SK-N-SH treated with all-trans-retinoic acid at 6 μM for 48 hours (cell line): ENCODE measurements around the gene ARPC1A.

ENCODE experiments used
- ATAC-seq: fragments of 200-7000 bp; cut with Tn5 transposase; 3 replicates; pipeline ENCODE4 v1.9.1; 2020; ENCODE audit warnings: mild to moderate bottlenecking, moderate library complexity
- ESRRG ChIP-seq: fragments of 250-450 bp; sonication (Bioruptor Pico); IDR thresholded peaks from 2 replicates; pipeline ENCODE4 v1.6.1; 2021; ENCODE audit warnings: mild to moderate bottlenecking
- GLIS3 ChIP-seq: fragments of 250-450 bp; sonication (Bioruptor Pico); IDR thresholded peaks from 2 replicates; pipeline ENCODE4 v1.5.0; 2020; ENCODE audit warnings: mild to moderate bottlenecking, moderate library complexity
- ISL1 ChIP-seq: fragments of 250-450 bp; sonication (Bioruptor Pico); IDR thresholded peaks from 2 replicates; pipeline ENCODE4 v2.1.2; 2022; ENCODE audit warnings: mild to moderate bottlenecking, moderate library complexity
- PPARA ChIP-seq: fragments of 250-450 bp; sonication (Bioruptor Pico); IDR thresholded peaks from 2 replicates; pipeline ENCODE4 v1.5.0; 2020; ENCODE audit warnings: mild to moderate bottlenecking, borderline replicate concordance
- TCF4 ChIP-seq: fragments of 250-450 bp; sonication (Bioruptor Pico); IDR thresholded peaks from 2 replicates; pipeline ENCODE4 v1.8.0; 2021; ENCODE audit warnings: mild to moderate bottlenecking, moderate library complexity, borderline replicate concordance
- ZC3H10 ChIP-seq: fragments of 250-450 bp; sonication (Bioruptor Pico); IDR thresholded peaks from 2 replicates; pipeline ENCODE4 v1.5.1; 2021; ENCODE audit warnings: mild to moderate bottlenecking, moderate library complexity
- ZFP3 ChIP-seq: fragments of 250-450 bp; sonication (Bioruptor Pico); IDR thresholded peaks from 2 replicates; pipeline ENCODE4 v1.5.0; 2020; ENCODE audit warnings: mild to moderate bottlenecking, moderate library complexity
- ZNF565 ChIP-seq: fragments of 450-650 bp; formaldehyde crosslinking; conservative IDR thresholded peaks from 2 replicates; pipeline ENCODE4 v1.5.0; 2020; ENCODE audit warnings: low read depth, mild to moderate bottlenecking, moderate library complexity
- ZNF8 ChIP-seq: fragments of 450-650 bp; formaldehyde crosslinking; IDR thresholded peaks from 2 replicates; pipeline ENCODE4 v1.5.0; 2020; ENCODE audit warnings: mild to moderate bottlenecking, moderate library complexity
- TF ChIP-seq, protein P1 (sequence below): fragments of 250-450 bp; sonication (Bioruptor Pico); IDR thresholded peaks from 2 replicates; pipeline ENCODE4 v1.8.0; 2021; ENCODE audit warnings: low read depth, mild to moderate bottlenecking, moderate library complexity, borderline replicate concordance
- TF ChIP-seq, protein P2 (sequence below): fragments of 250-450 bp; sonication (Bioruptor Pico); IDR thresholded peaks from 2 replicates; pipeline ENCODE4 v1.5.0; 2020; ENCODE audit warnings: mild to moderate bottlenecking, moderate library complexity
- TF ChIP-seq, protein P3 (sequence below): fragments of 250-450 bp; sonication (Bioruptor Pico); IDR thresholded peaks from 2 replicates; pipeline ENCODE4 v1.5.1; 2021; ENCODE audit warnings: mild to moderate bottlenecking, moderate library complexity

Gene ARPC1A

DNA sequence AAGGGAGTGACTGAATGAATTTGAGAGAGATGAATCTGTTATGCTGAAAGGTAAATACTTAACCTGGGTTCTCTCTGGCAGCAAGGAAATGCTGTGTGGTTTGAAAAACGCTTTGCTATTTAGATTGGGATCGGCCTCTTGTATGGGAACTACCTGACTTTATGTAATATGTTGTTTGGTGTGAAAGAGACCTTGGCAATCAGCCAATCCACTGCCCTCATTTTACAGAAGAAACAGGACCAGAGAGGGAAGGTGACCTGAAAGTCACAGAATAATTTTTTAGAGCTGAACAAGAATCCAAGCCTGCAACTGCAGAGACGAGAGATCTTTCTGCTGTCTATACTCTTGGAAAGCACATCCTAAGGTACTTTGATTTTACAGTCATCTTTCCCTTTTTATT is 84.1 kb downstream of the ARPC1A start:
- ATAC-seq: no peak
- TF ChIP-seq TCF4 (no peak), ZFP3 (CRISPR knock-in tag) (no peak), ESRRG (CRISPR knock-in tag) (no peak), ZNF8 (CRISPR knock-in tag) (no peak), GLIS3 (CRISPR knock-in tag) (no peak), ZNF565 (CRISPR knock-in tag) (no peak), ZC3H10 (CRISPR knock-in tag) (no peak)
- TF ChIP-seq, protein P1, sequence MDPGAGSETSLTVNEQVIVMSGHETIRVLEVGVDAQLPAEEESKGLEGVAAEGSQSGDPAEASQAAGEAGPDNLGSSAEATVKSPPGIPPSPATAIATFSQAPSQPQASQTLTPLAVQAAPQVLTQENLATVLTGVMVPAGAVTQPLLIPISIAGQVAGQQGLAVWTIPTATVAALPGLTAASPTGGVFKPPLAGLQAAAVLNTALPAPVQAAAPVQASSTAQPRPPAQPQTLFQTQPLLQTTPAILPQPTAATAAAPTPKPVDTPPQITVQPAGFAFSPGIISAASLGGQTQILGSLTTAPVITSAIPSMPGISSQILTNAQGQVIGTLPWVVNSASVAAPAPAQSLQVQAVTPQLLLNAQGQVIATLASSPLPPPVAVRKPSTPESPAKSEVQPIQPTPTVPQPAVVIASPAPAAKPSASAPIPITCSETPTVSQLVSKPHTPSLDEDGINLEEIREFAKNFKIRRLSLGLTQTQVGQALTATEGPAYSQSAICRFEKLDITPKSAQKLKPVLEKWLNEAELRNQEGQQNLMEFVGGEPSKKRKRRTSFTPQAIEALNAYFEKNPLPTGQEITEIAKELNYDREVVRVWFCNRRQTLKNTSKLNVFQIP (CRISPR knock-in tag): no peak
- TF ChIP-seq, protein P2, sequence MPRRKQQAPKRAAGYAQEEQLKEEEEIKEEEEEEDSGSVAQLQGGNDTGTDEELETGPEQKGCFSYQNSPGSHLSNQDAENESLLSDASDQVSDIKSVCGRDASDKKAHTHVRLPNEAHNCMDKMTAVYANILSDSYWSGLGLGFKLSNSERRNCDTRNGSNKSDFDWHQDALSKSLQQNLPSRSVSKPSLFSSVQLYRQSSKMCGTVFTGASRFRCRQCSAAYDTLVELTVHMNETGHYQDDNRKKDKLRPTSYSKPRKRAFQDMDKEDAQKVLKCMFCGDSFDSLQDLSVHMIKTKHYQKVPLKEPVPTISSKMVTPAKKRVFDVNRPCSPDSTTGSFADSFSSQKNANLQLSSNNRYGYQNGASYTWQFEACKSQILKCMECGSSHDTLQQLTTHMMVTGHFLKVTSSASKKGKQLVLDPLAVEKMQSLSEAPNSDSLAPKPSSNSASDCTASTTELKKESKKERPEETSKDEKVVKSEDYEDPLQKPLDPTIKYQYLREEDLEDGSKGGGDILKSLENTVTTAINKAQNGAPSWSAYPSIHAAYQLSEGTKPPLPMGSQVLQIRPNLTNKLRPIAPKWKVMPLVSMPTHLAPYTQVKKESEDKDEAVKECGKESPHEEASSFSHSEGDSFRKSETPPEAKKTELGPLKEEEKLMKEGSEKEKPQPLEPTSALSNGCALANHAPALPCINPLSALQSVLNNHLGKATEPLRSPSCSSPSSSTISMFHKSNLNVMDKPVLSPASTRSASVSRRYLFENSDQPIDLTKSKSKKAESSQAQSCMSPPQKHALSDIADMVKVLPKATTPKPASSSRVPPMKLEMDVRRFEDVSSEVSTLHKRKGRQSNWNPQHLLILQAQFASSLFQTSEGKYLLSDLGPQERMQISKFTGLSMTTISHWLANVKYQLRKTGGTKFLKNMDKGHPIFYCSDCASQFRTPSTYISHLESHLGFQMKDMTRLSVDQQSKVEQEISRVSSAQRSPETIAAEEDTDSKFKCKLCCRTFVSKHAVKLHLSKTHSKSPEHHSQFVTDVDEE (CRISPR knock-in tag): no peak
- TF ChIP-seq, all 23 proteins: peak for 0

DNA sequence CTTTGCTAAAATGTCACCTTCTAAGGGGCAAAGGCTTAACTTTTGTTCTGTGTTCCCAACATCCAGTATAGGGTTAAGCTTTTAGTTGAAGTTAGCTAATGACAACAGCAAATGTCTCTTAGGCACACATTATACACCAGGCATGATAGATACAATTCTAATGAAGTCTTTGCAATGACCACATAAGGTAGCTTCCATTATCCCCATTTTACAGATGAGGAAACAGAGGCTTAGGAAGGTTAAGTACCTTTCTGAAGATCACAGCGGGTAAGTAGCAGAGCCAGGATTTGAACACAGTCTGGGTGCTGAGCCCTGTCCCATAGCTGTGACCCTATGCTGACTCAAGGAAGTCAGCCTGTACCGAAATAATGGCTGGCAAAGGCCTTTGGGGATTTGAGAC is 84.9 kb downstream of the ARPC1A start:
- ATAC-seq: no peak
- TF ChIP-seq, protein P3, sequence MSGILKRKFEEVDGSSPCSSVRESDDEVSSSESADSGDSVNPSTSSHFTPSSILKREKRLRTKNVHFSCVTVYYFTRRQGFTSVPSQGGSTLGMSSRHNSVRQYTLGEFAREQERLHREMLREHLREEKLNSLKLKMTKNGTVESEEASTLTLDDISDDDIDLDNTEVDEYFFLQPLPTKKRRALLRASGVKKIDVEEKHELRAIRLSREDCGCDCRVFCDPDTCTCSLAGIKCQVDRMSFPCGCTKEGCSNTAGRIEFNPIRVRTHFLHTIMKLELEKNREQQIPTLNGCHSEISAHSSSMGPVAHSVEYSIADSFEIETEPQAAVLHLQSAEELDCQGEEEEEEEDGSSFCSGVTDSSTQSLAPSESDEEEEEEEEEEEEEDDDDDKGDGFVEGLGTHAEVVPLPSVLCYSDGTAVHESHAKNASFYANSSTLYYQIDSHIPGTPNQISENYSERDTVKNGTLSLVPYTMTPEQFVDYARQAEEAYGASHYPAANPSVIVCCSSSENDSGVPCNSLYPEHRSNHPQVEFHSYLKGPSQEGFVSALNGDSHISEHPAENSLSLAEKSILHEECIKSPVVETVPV (CRISPR knock-in tag): no peak
- TF ChIP-seq, protein P2 (CRISPR knock-in tag): no peak
- TF ChIP-seq PPARA: no peak
- no peak for TF ChIP-seq ISL1 (CRISPR knock-in tag)
- TF ChIP-seq ZNF565 (CRISPR knock-in tag): no peak

DNA sequence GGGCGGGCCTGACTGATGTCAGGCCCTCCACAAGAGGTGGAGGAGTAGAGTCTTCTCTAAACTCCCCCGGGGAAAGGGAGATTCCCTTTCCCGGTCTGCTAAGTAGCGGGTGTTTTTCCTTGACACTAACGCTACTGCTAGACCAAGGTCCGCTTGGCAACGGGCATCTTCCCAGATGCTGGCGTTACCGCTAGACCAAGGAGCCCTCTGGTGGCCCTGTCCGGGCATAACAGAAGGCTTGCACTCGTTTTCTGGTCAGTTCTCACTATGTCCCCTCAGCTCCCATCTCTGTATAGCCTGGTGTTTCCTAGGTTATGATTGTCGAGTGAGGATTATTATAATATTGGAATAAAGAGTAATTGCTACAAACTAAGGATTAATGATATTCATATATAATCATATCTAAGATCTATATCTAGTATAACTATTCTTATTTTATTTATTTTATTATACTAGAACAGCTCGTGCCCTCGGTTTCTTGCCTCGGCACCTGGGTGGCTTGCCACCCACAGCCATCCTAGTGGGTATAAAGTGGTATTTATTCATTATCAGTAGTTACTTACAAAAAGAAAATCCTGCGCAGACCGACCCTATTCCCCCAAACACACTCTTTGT is 89.9 kb downstream of the ARPC1A start:
- ATAC-seq: 0 out of 3 replicates have a peak, but pooled peaks have one; percentile 8
